H1 (cell line): ENCODE results near the gene CPNE4. TPM values are rescaled to one million over a fixed set of nuclear protein-coding genes. Genes with fewer than 3 reads are reported as not detected.

Experiments used
- CTCF ChIA-PET: fragments of 300-600 bp; sonication (Branson Sonifier 250); formaldehyde crosslinking; loops from one replicate; lab custom pipeline; 2021; ENCODE audit not compliant: partially characterized antibody; lab: Charles Lee
- POLR2A ChIA-PET: fragments of 300-600 bp; sonication (Branson Sonifier 250); formaldehyde crosslinking; loops from one replicate; lab custom pipeline; 2021; ENCODE audit warnings: inconsistent platforms; ENCODE audit not compliant: partially characterized antibody; lab: Charles Lee
- DNase-seq, 2 experiments: peaks; one replicate each; pipeline versions ENCODE4 v3.0.0 to v3.0.0-alpha.2; 2010 to 2022; ENCODE audit warnings: low spot score in 2 of 2, low read depth in 1 of 2, mixed read lengths in 1 of 2
- FAIRE-seq: peaks from 2 replicates; lab custom pipeline; 2011; peaks lifted over from hg19 to GRCh38; lab: Jason Lieb, UNC
- H2AFZ ChIP-seq: 2 replicates; pipeline ENCODE4 v1.8.1; 2012; ENCODE audit warnings: low read length, inconsistent platforms
- H2AK5ac ChIP-seq: 2 replicates; pipeline ENCODE4 v1.6.1; 2013; ENCODE audit warnings: low read depth, low read length
- H2BK120ac ChIP-seq: replicated peaks from 2 replicates; pipeline ENCODE3; 2013; ENCODE audit warnings: low read depth, low read length, inconsistent platforms
- H2BK12ac ChIP-seq: 2 replicates; pipeline ENCODE4 v1.6.1; 2013; ENCODE audit warnings: low read depth, low read length
- H2BK15ac ChIP-seq: 2 replicates; pipeline ENCODE4 v1.6.1; 2013; ENCODE audit warnings: low read length
- H2BK20ac ChIP-seq: 2 replicates; pipeline ENCODE4 v1.6.1; 2013; ENCODE audit warnings: low read length
- H2BK5ac ChIP-seq: 2 replicates; pipeline ENCODE4 v1.6.1; 2013; ENCODE audit warnings: low read depth, low read length
- H3K14ac ChIP-seq: 2 replicates; pipeline ENCODE4 v1.6.1; 2013; ENCODE audit warnings: inconsistent platforms; ENCODE audit not compliant: insufficient read length
- H3K18ac ChIP-seq: 2 replicates; pipeline ENCODE4 v1.6.1; 2013; ENCODE audit warnings: low read length; ENCODE audit errors: extremely low read depth
- H3K23ac ChIP-seq: 2 replicates; pipeline ENCODE4 v1.6.1; 2013; ENCODE audit warnings: inconsistent platforms; ENCODE audit not compliant: insufficient read length
- H3K23me2 ChIP-seq: 2 replicates; pipeline ENCODE4 v1.6.1; 2013; ENCODE audit warnings: low read depth, low read length
- H3K27ac ChIP-seq: 2 replicates; pipeline ENCODE4 v1.6.1; 2011; ENCODE audit warnings: low read depth, low read length, inconsistent platforms
- H3K27me3 ChIP-seq, 4 experiments: replicated peaks in 1 of 4; 1 replicate in 1 of 4; 2 replicates in 3 of 4; pipeline versions ENCODE4 v1.6.1 to v1.8.1; 2011 to 2013; ENCODE audit warnings: low read length in 3 of 4, mild to moderate bottlenecking in 3 of 4, inconsistent platforms in 2 of 4, mixed read lengths in 2 of 4, moderate library complexity in 1 of 4; ENCODE audit not compliant: control insufficient read depth in 3 of 4, insufficient read depth in 3 of 4; ENCODE audit errors: extremely low read depth in 1 of 4
- H3K36me3 ChIP-seq, 4 experiments: 2 replicates each; pipeline versions ENCODE4 v1.6.1 to v1.8.1; 2011 to 2013; ENCODE audit warnings: mild to moderate bottlenecking in 4 of 4, low read length in 3 of 4, moderate library complexity in 2 of 4, control low read depth in 1 of 4, inconsistent platforms in 1 of 4; ENCODE audit not compliant: insufficient read depth in 4 of 4, control insufficient read depth in 2 of 4
- H3K4ac ChIP-seq: replicated peaks from 2 replicates; pipeline ENCODE3; 2013; ENCODE audit warnings: low read length, low read depth, mixed read lengths, inconsistent platforms; ENCODE audit not compliant: insufficient read length
- H3K4me1 ChIP-seq, 4 experiments: replicated peaks in 1 of 4; 1 replicate in 1 of 4; 2 replicates in 3 of 4; pipeline versions ENCODE4 v1.6.1 to v1.8.1; 2011 to 2013; ENCODE audit warnings: low read length in 3 of 4, inconsistent platforms in 2 of 4, mixed read lengths in 1 of 4; ENCODE audit not compliant: insufficient read depth in 4 of 4, control insufficient read depth in 3 of 4
- H3K4me2 ChIP-seq, 2 experiments: 2 replicates each; pipeline versions ENCODE4 v1.6.1 to v1.8.1; 2011 to 2013; ENCODE audit warnings: low read depth in 2 of 2, low read length in 2 of 2, control low read depth in 1 of 2, inconsistent platforms in 1 of 2, mild to moderate bottlenecking in 1 of 2; ENCODE audit not compliant: insufficient read depth in 1 of 2
- H3K4me3 ChIP-seq, 4 experiments: fragments of 200-600, 300-600 bp in 1 of 4; sonication (generic), shearing (Covaris generic), sonication (Bioruptor Twin) in 1 of 4; 2 replicates each; pipeline versions ENCODE4 v1.5.1 to v1.8.1; 2011 to 2016; ENCODE audit warnings: low read length in 4 of 4, low read depth in 3 of 4, control low read depth in 2 of 4, inconsistent platforms in 2 of 4, mild to moderate bottlenecking in 2 of 4, mixed read lengths in 1 of 4, moderate library complexity in 1 of 4; ENCODE audit not compliant: insufficient read depth in 2 of 4; ENCODE audit errors: extremely low read depth in 1 of 4
- H3K56ac ChIP-seq: replicated peaks from 2 replicates; pipeline ENCODE3; 2013; ENCODE audit warnings: low read depth, mild to moderate bottlenecking, mixed read lengths, low read length, inconsistent platforms; ENCODE audit not compliant: insufficient read length
- H3K79me1 ChIP-seq: 2 replicates; pipeline ENCODE4 v1.6.1; 2013; ENCODE audit warnings: low read depth, low read length, control low read depth
- H3K79me2 ChIP-seq, 2 experiments: 2 replicates each; pipeline versions ENCODE4 v1.6.1 to v1.8.1; 2012 to 2013; ENCODE audit warnings: low read length in 2 of 2, mild to moderate bottlenecking in 2 of 2, inconsistent platforms in 1 of 2; ENCODE audit not compliant: insufficient read depth in 2 of 2, control insufficient read depth in 1 of 2
- H3K9ac ChIP-seq, 4 experiments: replicated peaks in 1 of 4; 1 replicate in 1 of 4; 2 replicates in 3 of 4; pipeline versions ENCODE4 v1.6.1 to v1.8.1; 2011 to 2013; ENCODE audit warnings: low read depth in 3 of 4, low read length in 3 of 4, control low read depth in 2 of 4, mild to moderate bottlenecking in 2 of 4, moderate library complexity in 2 of 4, inconsistent platforms in 1 of 4; ENCODE audit errors: extremely low read depth in 1 of 4
- H3K9me3 ChIP-seq, 2 experiments: 2 replicates each; pipeline versions ENCODE4 v1.6.1 to v1.8.1; 2012 to 2013; ENCODE audit warnings: mild to moderate bottlenecking in 2 of 2, moderate library complexity in 2 of 2, control low read depth in 1 of 2, inconsistent platforms in 1 of 2, low read depth in 1 of 2, low read length in 1 of 2, mixed read lengths in 1 of 2; ENCODE audit not compliant: insufficient read depth in 2 of 2
- H4K20me1 ChIP-seq, 2 experiments: replicated peaks in 1 of 2; 2 replicates each; pipeline versions ENCODE3 to v1.8.1; 2011 to 2013; ENCODE audit warnings: inconsistent platforms in 2 of 2, low read length in 2 of 2, mild to moderate bottlenecking in 1 of 2; ENCODE audit not compliant: insufficient read depth in 2 of 2, control insufficient read depth in 1 of 2
- H4K5ac ChIP-seq: 2 replicates; pipeline ENCODE4 v1.6.1; 2013; ENCODE audit warnings: low read length, low read depth, mixed read lengths, inconsistent platforms; ENCODE audit not compliant: insufficient read length
- H4K8ac ChIP-seq: 2 replicates; pipeline ENCODE4 v1.8.0; 2013; ENCODE audit warnings: mild to moderate bottlenecking, moderate library complexity, low read length, inconsistent platforms; ENCODE audit not compliant: insufficient read depth; ENCODE audit errors: extremely low read depth
- H4K91ac ChIP-seq: replicated peaks from 2 replicates; pipeline ENCODE3; 2013; ENCODE audit warnings: low read length, mixed read lengths, inconsistent platforms; ENCODE audit not compliant: insufficient read length
- EGR1 ChIP-seq: IDR thresholded peaks from 2 replicates; pipeline ENCODE4 v1.6.1; 2011; ENCODE audit warnings: low read depth, low read length, borderline replicate concordance
- POU5F1 ChIP-seq: IDR thresholded peaks from 2 replicates; pipeline ENCODE4 v1.6.1; 2011; ENCODE audit warnings: low read depth, mild to moderate bottlenecking, low read length, moderate library complexity
- SIN3A ChIP-seq, 2 experiments: IDR thresholded peaks in 1 of 2; conservative IDR thresholded peaks in 1 of 2; 2 replicates each; pipeline ENCODE4 v1.6.1; 2011 to 2012; ENCODE audit warnings: low read length in 2 of 2, improper control_type of control experiment in 1 of 2, low read depth in 1 of 2, mild to moderate bottlenecking in 1 of 2
- SUZ12 ChIP-seq: fragments of 200-600 bp; sonication (generic); IDR thresholded peaks from 2 replicates; pipeline ENCODE4 v1.6.1; 2012; ENCODE audit warnings: mild to moderate bottlenecking, inconsistent platforms, low read length, moderate library complexity, mixed read lengths
- WGBS, 2 experiments: shearing (Covaris generic) in 1 of 2; methylation state at CpG; one replicate each; pipeline versions ENCODE4 v1.1.6 to v1.1.7; 2013 to 2015; ENCODE audit warnings: low lambda C conversion rate in 2 of 2, mixed read lengths in 2 of 2, inconsistent platforms in 1 of 2, low coverage in 1 of 2, missing lambda C conversion rate in 1 of 2; ENCODE audit not compliant: insufficient replicate concordance in 2 of 2, insufficient coverage in 1 of 2, insufficient read length in 1 of 2; ENCODE audit errors: extremely low coverage in 1 of 2, missing lambda C conversion rate in 1 of 2; 5-methylcytosine and 5-hydroxymethylcytosine counted together
- polyA plus RNA-seq, 7 experiments: library from polyadenylated mRNA; depleted of rRNA in 3 of 7; stranded (reverse) in 5 of 7; unstranded in 2 of 7; fragments of >200 nt in 5 of 7; fragments of 200-250 nt in 2 of 7; gene quantifications; 1 replicate in 5 of 7; 2 replicates in 1 of 7; 4 replicates in 1 of 7; pipeline versions ENCODE4 v1.2.1 to v1.2.3, GENCODE V29; 2011 to 2013; ENCODE audit warnings: missing spikeins in 2 of 7, mixed read lengths in 2 of 7
- total RNA-seq: library from RNA; stranded (reverse); fragmentation: NEBNext Ultra II Directional; extraction: Animal tissue kit (Norgen Biotek cat#: 25700); gene quantifications from 2 replicates; pipeline ENCODE4 v1.2.1, GENCODE V29; 2021

Gene CPNE4
- total and polyA plus RNA-seq, 2 of the 8 experiments (the other 6 are each of a cell fraction or from before 2014, with no cell fraction given) = 0.82 to 3.8 TPM

- CTCF ChIA-PET = interaction anchor here (0.8 to 1.0 kb wide), 2 partner anchors 15 to 139 kb away, joined by 3 read pairs; no protein-coding TSS in a partner anchor
- H3K4me3 ChIP-seq = no peak overlapping the region
- 0 out of 2 replicates have a peak overlapping the region, but pooled peaks have one; percentile 39 for H2AFZ ChIP-seq
- no peak overlapping the region for H3K14ac ChIP-seq
- H2BK120ac ChIP-seq = no peak overlapping the region
- H3K23ac ChIP-seq = no peak overlapping the region
- H2BK15ac ChIP-seq = no peak overlapping the region
- no peak overlapping the region for H4K91ac ChIP-seq
- H3K36me3 ChIP-seq = no peaks in the 10 kb centered on the region
- no peak overlapping the region for H3K27ac ChIP-seq
- no peak overlapping the region for H3K9ac ChIP-seq
- FAIRE-seq (no peak), DNase-seq (no peak)
- H2BK20ac ChIP-seq = no peak overlapping the region
- H4K20me1 ChIP-seq = no peaks in the 10 kb centered on the region
- no peak overlapping the region for H2AK5ac ChIP-seq
- no peaks in the 10 kb centered on the region; the same call in 1 of the 2 replicates for H3K23me2 ChIP-seq
- H3K4ac ChIP-seq = no peak overlapping the region
- H2BK12ac ChIP-seq = no peak overlapping the region
- no peak overlapping the region for H3K4me2 ChIP-seq
- H3K9me3 ChIP-seq = no peaks in the 10 kb centered on the region
- no peak overlapping the region for H4K5ac ChIP-seq
- H3K27me3 ChIP-seq = no peaks in the 10 kb centered on the region
- no peaks in the 10 kb centered on the region for H3K79me1 ChIP-seq
- no peaks in the 10 kb centered on the region for H3K4me1 ChIP-seq
- H3K18ac ChIP-seq = no peak overlapping the region
- WGBS, 2 experiments = 87% methylated on average over 3 of the region's 3 CpGs; no CpG with 5 or more reads in 1 of the 2 experiments
- no peak overlapping the region for H4K8ac ChIP-seq
- H2BK5ac ChIP-seq = no peak overlapping the region
- POLR2A ChIA-PET = no interaction called here
- no peaks in the 10 kb centered on the region for H3K79me2 ChIP-seq
- H3K56ac ChIP-seq = no peak overlapping the region
- TF ChIP-seq SUZ12 (no peak), SIN3A (conservative IDR thresholded peaks at IDR 0.05 in 1 of 2, IDR thresholded peaks at IDR 0.05 in 1 of 2; ENCODE audit: low read depth in 1 of 2, low read length in 2 of 2) (no peak), EGR1 (no peak), POU5F1 (no peak)
Measured at GRCh38 chr3:131688370-131688769, 346.4 kb downstream of the CPNE4 start.
